BLaER1 treated with 17β-estradiol and CSF1 and Interleukin-3, amounts not matched to agents 10 nM and 100 nM (cell line): ENCODE data around the gene CPED1.

Experiments used
- H3K27ac ChIP-seq, 11 experiments: shearing (Covaris generic); formaldehyde crosslinking; 2 replicates each; pipeline ENCODE4 v1.8.1; 2022
- H3K27me3 ChIP-seq, 11 experiments: shearing (Covaris generic); formaldehyde crosslinking; 2 replicates each; pipeline ENCODE4 v1.8.1; 2022
- H3K36me3 ChIP-seq, 11 experiments: shearing (Covaris generic); formaldehyde crosslinking; 2 replicates each; pipeline ENCODE4 v1.8.1; 2022
- H3K4me1 ChIP-seq, 10 experiments: shearing (Covaris generic); formaldehyde crosslinking; 2 replicates each; pipeline ENCODE4 v1.8.1; 2022
- H3K4me2 ChIP-seq, 11 experiments: shearing (Covaris generic); formaldehyde crosslinking; 2 replicates each; pipeline ENCODE4 v1.8.1; 2022
- H3K4me3 ChIP-seq, 10 experiments: shearing (Covaris generic); formaldehyde crosslinking; 2 replicates each; pipeline ENCODE4 v1.8.1; 2022
- H3K9ac ChIP-seq, 11 experiments: shearing (Covaris generic); formaldehyde crosslinking; 2 replicates each; pipeline ENCODE4 v1.8.1; 2022
- H3K9me3 ChIP-seq, 11 experiments: shearing (Covaris generic); formaldehyde crosslinking; replicated peaks in 1 of 11; 2 replicates each; pipeline ENCODE4 v1.8.1; 2022
- H4K20me1 ChIP-seq, 11 experiments: shearing (Covaris generic); formaldehyde crosslinking; 2 replicates each; pipeline ENCODE4 v1.8.1; 2022
- Cebpa-rat ChIP-seq, 11 experiments: shearing (Covaris generic); IDR thresholded peaks; 2 replicates each; pipeline ENCODE4 v1.8.1; 2022

Gene CPED1

GRCh38 chr7:121297843-121298242 lies 309.3 kb downstream of the CPED1 start:
- TF ChIP-seq Cebpa-rat (IDR thresholded peaks at IDR 0.05) = no peak
- no peak overlapping the region for H3K27ac ChIP-seq
- no peak overlapping the region for H3K4me3 ChIP-seq
- H3K4me1 ChIP-seq = no peaks in the 10 kb centered on the region
- H3K9ac ChIP-seq = no peak overlapping the region
- H3K27me3 ChIP-seq = no peaks in the 10 kb centered on the region
- H3K9me3 ChIP-seq = peaks cover 11 to 27% (median 21%) of the 10 kb centered on the region in 11 experiments
- H3K4me2 ChIP-seq = no peak overlapping the region
- no peaks in the 10 kb centered on the region for H4K20me1 ChIP-seq
- peaks cover 0 to 64% (median 44%) of the 10 kb centered on the region in 11 experiments; a peak in 18 of 22 replicates for H3K36me3 ChIP-seq

- Histone ChIP-seq H3K4me1 (no peaks in the 10 kb centered on the region), H3K9ac (no peak overlapping the region), H3K27ac (no peak overlapping the region), H3K4me2 (no peak overlapping the region), H3K36me3 (peaks cover 0 to 64% (median 38%) of the 10 kb centered on the region in 11 experiments; a peak in 17 of 22 replicates), H4K20me1 (no peaks in the 10 kb centered on the region), H3K9me3 (peaks cover 5 to 18% (median 13%) of the 10 kb centered on the region in 11 experiments; a peak in 20 of 22 replicates), H3K27me3 (no peaks in the 10 kb centered on the region), H3K4me3 (no peak overlapping the region)
- TF ChIP-seq Cebpa-rat (IDR thresholded peaks at IDR 0.05) = no peak
These were observed 310.3 kb downstream of the CPED1 start for GRCh38 chr7:121298831-121299239.

- Histone ChIP-seq H3K27me3 (no peaks in the 10 kb centered on the region), H3K4me2 (no peak overlapping the region), H3K4me1 (no peaks in the 10 kb centered on the region), H3K36me3 (peaks cover 0 to 61% (median 38%) of the 10 kb centered on the region in 11 experiments; a peak in 15 of 22 replicates), H3K9ac (no peak overlapping the region), H3K9me3 (peaks cover 0 to 9% (median under 1%) of the 10 kb centered on the region in 11 experiments; a peak in 8 of 22 replicates), H3K27ac (no peak overlapping the region), H3K4me3 (no peak overlapping the region), H4K20me1 (no peaks in the 10 kb centered on the region)
- TF ChIP-seq Cebpa-rat (IDR thresholded peaks at IDR 0.05) = no peak
These were observed 312.3 kb downstream of the CPED1 start for GRCh38 chr7:121300685-121301420.

GRCh38 chr7:121301446-121302213 lies 313.1 kb downstream of the CPED1 start:
- Histone ChIP-seq H3K9me3 (peaks cover 0 to 9% (median 3%) of the 10 kb centered on the region in 11 experiments; a peak in 8 of 22 replicates), H3K9ac (no peak overlapping the region), H3K4me2 (no peak overlapping the region), H3K27ac (no peak overlapping the region), H3K4me1 (no peaks in the 10 kb centered on the region), H3K36me3 (peaks cover 0 to 64% (median 41%) of the 10 kb centered on the region in 11 experiments; a peak in 17 of 22 replicates), H3K4me3 (no peak overlapping the region), H4K20me1 (no peaks in the 10 kb centered on the region), H3K27me3 (no peaks in the 10 kb centered on the region)
- no peak for TF ChIP-seq Cebpa-rat (IDR thresholded peaks at IDR 0.05)

- Histone ChIP-seq H3K27me3 (no peaks in the 10 kb centered on the region), H3K4me1 (no peaks in the 10 kb centered on the region), H3K27ac (no peak overlapping the region), H3K36me3 (peaks cover 0 to 71% (median 41%) of the 10 kb centered on the region in 11 experiments; a peak in 19 of 22 replicates), H3K4me3 (no peak overlapping the region), H3K9me3 (peaks cover 0 to 9% (median 4%) of the 10 kb centered on the region in 11 experiments; a peak in 11 of 22 replicates), H3K9ac (no peak overlapping the region), H3K4me2 (no peak overlapping the region), H4K20me1 (no peaks in the 10 kb centered on the region)
- no peak for TF ChIP-seq Cebpa-rat (IDR thresholded peaks at IDR 0.05)
These were observed 313.8 kb downstream of the CPED1 start for GRCh38 chr7:121302214-121302745.

- Histone ChIP-seq H3K27me3 (no peaks in the 10 kb centered on the region), H3K4me1 (no peaks in the 10 kb centered on the region), H3K9ac (no peak overlapping the region), H3K36me3 (peaks cover 0 to 81% (median 48%) of the 10 kb centered on the region in 11 experiments; a peak in 19 of 22 replicates), H4K20me1 (no peaks in the 10 kb centered on the region), H3K9me3 (peaks cover 4 to 13% (median 9%) of the 10 kb centered on the region in 11 experiments; a peak in 21 of 22 replicates), H3K4me3 (no peak overlapping the region), H3K27ac (no peak overlapping the region), H3K4me2 (no peak overlapping the region)
- no peak for TF ChIP-seq Cebpa-rat (IDR thresholded peaks at IDR 0.05)
These were observed 315.1 kb downstream of the CPED1 start for GRCh38 chr7:121303422-121304101.

- no peak for TF ChIP-seq Cebpa-rat (IDR thresholded peaks at IDR 0.05)
- H3K27me3 ChIP-seq = no peaks in the 10 kb centered on the region
- no peak overlapping the region for H3K27ac ChIP-seq
- H3K9me3 ChIP-seq = peaks cover 10 to 19% (median 14%) of the 10 kb centered on the region in 11 experiments
- no peaks in the 10 kb centered on the region for H3K4me1 ChIP-seq
- H3K9ac ChIP-seq = no peak overlapping the region
- H4K20me1 ChIP-seq = no peaks in the 10 kb centered on the region
- no peak overlapping the region for H3K4me2 ChIP-seq
- no peak overlapping the region for H3K4me3 ChIP-seq
- peaks cover 0 to 87% (median 54%) of the 10 kb centered on the region in 11 experiments; a peak in 20 of 22 replicates for H3K36me3 ChIP-seq
These were observed 315.7 kb downstream of the CPED1 start for GRCh38 chr7:121304102-121304658.

GRCh38 chr7:121305109-121305508 lies 316.6 kb downstream of the CPED1 start:
- Histone ChIP-seq H3K9me3 (peaks cover 19 to 28% (median 24%) of the 10 kb centered on the region in 11 experiments), H3K4me3 (no peak overlapping the region), H3K27ac (no peak overlapping the region), H3K36me3 (peaks cover 0 to 94% (median 59%) of the 10 kb centered on the region in 11 experiments; a peak in 20 of 22 replicates), H3K4me2 (no peak overlapping the region), H3K27me3 (no peaks in the 10 kb centered on the region), H4K20me1 (no peaks in the 10 kb centered on the region), H3K4me1 (no peaks in the 10 kb centered on the region), H3K9ac (no peak overlapping the region)
- no peak for TF ChIP-seq Cebpa-rat (IDR thresholded peaks at IDR 0.05)
